IgD-negative memory B cell (primary cell): Measurements from ENCODE around the gene IZUMO1. TPM values are rescaled to one million over a fixed set of nuclear protein-coding genes. Genes with fewer than 3 reads are reported as not detected.
"Not testable (repeated sequence)": the region's sequence is repeated elsewhere in the genome, so short reads cannot be mapped to it uniquely, and the experiment has no call there.

Experiments
- H3K27ac Mint-ChIP-seq, 3 donors: one replicate each; pipeline ENCODE4 v1.8.0; 2020 to 2022; ENCODE audit warnings: mild to moderate bottlenecking in 3 of 3, mixed read lengths in 3 of 3, moderate library complexity in 1 of 3
- H3K27me3 Mint-ChIP-seq: one replicate; pipeline ENCODE4 v1.8.0; 2021; ENCODE audit warnings: mixed read lengths
- H3K36me3 Mint-ChIP-seq: one replicate; pipeline ENCODE4 v1.8.0; 2020; ENCODE audit warnings: mild to moderate bottlenecking, mixed read lengths
- H3K4me1 Mint-ChIP-seq, 3 donors: one replicate each; pipeline ENCODE4 v1.8.0; 2020 to 2022; ENCODE audit warnings: mixed read lengths in 3 of 3, mild to moderate bottlenecking in 1 of 3
- H3K4me3 Mint-ChIP-seq, 4 donors: one replicate each; pipeline ENCODE4 v1.8.0; 2020 to 2022; ENCODE audit warnings: mild to moderate bottlenecking in 4 of 4, mixed read lengths in 4 of 4, moderate library complexity in 3 of 4
- H3K9me3 Mint-ChIP-seq, 3 donors: one replicate each; pipeline ENCODE4 v1.8.0; 2020 to 2021; ENCODE audit warnings: mixed read lengths in 3 of 3, mild to moderate bottlenecking in 1 of 3
- polyA plus RNA-seq: library from polyadenylated mRNA; unstranded; fragments of 300-500 nt; fragmentation: Illumina TruSeq; gene quantifications from one replicate; pipeline ENCODE4 v1.2.3, GENCODE V29; 2021

Gene IZUMO1
- polyA plus RNA-seq = not detected

DNA sequence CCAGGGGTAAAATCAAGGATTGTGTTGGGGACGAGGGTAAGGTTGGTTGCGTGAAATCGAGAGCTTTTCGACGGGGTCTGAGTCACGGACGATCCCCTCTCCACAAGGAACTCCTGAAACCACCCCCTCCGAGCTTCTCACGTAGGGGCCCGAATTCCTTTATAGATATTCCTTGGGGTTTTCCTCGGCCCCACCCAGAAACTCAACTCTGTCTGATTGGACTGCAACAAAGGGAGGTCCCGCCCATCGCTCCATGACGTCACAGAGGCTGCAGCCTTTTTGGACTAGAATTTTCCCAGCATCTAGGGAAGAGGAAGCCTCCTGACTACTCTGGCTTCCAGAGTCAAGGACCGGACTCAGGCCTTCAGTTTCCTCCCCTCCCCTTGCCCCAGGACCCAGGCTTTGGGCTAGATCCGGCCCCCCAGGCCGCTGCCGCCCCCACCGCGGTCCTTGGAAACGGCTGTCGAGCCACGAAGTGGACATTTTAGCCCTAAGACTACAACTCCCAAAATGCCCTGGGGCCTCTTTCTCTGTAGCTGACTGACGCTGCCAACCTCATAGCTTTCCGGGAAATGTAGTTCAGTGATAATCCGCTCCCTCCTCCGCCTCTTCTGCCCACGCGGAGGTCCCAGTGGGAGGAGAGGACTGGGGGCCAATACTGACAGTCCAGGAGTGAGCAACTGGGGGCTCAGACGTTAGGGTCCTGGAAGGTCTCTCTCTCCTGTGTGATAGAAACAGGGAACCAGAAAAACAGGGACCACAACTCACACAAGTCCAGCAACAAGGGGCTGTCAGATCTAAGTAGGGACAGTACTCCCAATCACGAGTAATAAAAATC lies at the start of gene IZUMO1:
Gene IZUMO1 (minus strand): TSS at position 172 of the 838 bp plus-strand sequence. CDS start 1,050 bp downstream, outside the sequence.
- Mint-ChIP-seq H3K9me3 (peaks cover 0 to 2% (median 0%) of the 10 kb centered on the region in 3 donors), H3K27me3 (peaks cover 22% of the 10 kb centered on the region), H3K36me3 (no peaks in the 10 kb centered on the region), H3K27ac (peak within 1 kb of the TSS in 1 of 3 donors; percentile 47), H3K4me3 (peak within 1 kb of the TSS in 2 of 4 donors; percentile 43 to 76), H3K4me1 (peaks cover 0 to 2% (median under 1%) of the 10 kb centered on the region in 3 donors)

DNA sequence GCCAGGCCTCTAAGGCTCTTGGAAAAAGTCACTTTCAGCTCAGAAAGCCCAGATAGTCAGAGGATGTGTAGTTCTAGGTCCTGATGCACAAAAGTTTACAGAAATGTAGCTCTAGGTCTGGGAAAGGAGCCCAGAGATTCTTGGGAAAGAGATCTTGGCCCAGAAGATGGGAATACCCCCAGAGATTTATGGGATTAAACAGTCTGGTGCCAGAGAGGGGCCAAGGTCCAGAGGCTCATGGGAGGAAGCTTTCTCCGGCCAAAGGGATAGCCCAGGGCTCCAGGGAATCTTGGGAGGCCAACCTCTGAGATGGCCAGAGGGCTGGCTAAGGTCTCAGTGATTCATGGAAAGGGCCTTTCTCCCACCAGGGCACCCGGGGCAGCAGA lies 49.0 kb upstream of the IZUMO1 start:
- H3K27ac Mint-ChIP-seq = peak overlapping the region; percentile 23 to 95 (median 93)
- peak overlapping the region in 2 of 4 donors; percentile 68 to 96 for H3K4me3 Mint-ChIP-seq
- H3K4me1 Mint-ChIP-seq = peaks cover 5 to 6% (median 5%) of the 10 kb centered on the region in 3 donors
- no peaks in the 10 kb centered on the region for H3K36me3 Mint-ChIP-seq
- H3K9me3 Mint-ChIP-seq = no peaks in the 10 kb centered on the region
- H3K27me3 Mint-ChIP-seq = no peaks in the 10 kb centered on the region

DNA sequence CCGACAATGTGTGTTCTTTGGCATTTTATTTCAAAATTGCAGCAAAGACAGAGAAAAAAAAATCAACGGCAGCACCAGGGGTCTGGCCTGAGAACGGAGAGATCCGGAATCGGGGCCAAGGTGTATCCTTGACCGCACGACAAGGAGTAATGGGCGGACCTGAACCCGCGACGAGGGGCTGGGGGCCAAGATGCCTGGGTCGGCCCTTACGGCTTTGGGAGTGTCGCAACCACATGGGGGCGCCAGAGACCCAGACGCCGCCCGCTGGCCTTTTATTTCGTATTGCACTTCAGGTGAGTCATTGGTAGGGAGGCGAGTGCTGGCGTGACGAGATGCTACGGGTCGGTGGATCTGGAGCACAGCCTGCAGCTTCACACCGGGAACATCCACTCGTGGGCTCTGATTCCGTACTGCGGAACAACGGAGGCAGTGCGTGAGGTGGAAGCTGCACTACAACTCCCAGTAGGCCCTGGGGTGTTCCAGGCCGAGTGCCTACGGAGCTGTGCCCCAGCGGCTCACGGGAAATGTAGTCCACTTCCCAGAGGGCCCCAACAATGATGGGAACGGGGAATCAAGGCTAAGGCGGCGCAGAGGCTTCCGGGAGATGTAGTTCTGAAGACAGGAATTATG lies 48.5 kb upstream of the IZUMO1 start:
- Mint-ChIP-seq H3K36me3 (no peaks in the 10 kb centered on the region), H3K4me3 (peak overlapping the region; percentile 68 to 99 (median 96)), H3K27me3 (no peaks in the 10 kb centered on the region), H3K4me1 (peaks cover 5 to 6% (median 5%) of the 10 kb centered on the region in 3 donors), H3K27ac (peak overlapping the region; percentile 23 to 95 (median 93)), H3K9me3 (no peaks in the 10 kb centered on the region)

DNA sequence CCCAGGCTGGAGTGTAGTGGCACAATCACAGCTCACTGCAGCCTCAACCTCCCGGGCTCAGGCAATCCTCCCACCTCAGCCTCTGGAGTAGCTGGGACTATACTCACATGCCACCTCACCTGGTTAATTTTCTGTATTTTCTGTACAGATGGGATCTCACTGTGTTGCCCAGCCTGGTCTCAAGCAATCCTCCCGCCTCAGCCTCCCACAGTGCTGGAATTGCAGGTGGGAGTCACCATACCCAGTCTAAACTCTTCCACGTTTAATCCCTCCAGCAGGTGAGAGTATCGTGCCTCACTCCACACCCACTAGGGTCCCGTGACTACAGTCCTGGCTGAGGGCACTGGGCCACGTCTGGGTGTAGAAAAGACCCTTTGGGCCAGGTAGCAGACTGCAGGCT lies 47.6 kb upstream of the IZUMO1 start:
- H3K27me3 Mint-ChIP-seq = no peaks in the 10 kb centered on the region
- H3K36me3 Mint-ChIP-seq = no peaks in the 10 kb centered on the region
- peaks cover 5 to 6% (median 5%) of the 10 kb centered on the region in 3 donors for H3K4me1 Mint-ChIP-seq
- peak overlapping the region in 1 of 4 donors; percentile 96 for H3K4me3 Mint-ChIP-seq
- H3K27ac Mint-ChIP-seq = no peak overlapping the region
- H3K9me3 Mint-ChIP-seq = no peaks in the 10 kb centered on the region

DNA sequence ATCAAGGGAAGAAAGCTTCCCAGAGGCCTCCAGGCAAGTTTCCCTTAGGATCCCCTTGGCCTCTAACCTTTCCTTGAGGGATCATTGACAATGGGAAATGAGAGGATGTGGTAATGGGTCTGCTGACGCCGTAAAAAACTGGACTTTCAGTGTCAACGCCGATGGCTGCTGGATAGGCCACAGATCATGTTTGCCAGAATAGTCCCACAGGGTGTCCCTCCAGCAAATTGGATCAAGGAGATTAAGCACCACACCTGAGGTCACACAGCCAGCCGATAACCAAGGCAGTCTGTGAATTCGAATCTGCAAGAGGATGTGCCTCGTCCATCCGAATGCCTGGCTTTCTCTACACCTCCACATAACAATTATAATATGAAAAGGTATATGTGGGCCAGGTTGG lies 46.6 kb upstream of the IZUMO1 start:
- H3K4me1 Mint-ChIP-seq = peaks cover 5 to 6% (median 5%) of the 10 kb centered on the region in 3 donors
- peak overlapping the region in 1 of 4 donors; percentile 27 for H3K4me3 Mint-ChIP-seq
- no peaks in the 10 kb centered on the region for H3K36me3 Mint-ChIP-seq
- no peaks in the 10 kb centered on the region for H3K9me3 Mint-ChIP-seq
- no peaks in the 10 kb centered on the region for H3K27me3 Mint-ChIP-seq
- peak overlapping the region in 1 of 3 donors; percentile 53 for H3K27ac Mint-ChIP-seq

DNA sequence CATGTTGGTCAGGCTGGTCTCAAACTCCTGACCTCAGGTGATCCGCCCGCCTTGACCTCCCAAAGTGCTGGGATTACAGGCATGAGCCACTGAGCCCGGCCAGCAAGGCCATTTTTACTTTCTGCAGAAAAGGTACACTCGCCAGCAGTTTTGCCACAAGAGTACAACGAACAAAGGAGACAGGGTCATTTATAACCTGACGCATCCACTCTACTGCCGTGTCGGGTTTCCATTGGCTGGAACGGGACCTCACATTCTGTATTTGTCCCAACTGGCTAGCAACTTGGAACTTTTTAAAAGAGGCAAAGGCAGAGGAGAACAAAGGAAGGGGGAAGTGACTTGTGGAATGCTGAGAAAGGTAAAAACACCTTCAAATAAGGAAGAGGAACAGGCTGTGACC lies 40.6 kb upstream of the IZUMO1 start:
- H3K9me3 Mint-ChIP-seq, H3K27me3 Mint-ChIP-seq, H3K27ac Mint-ChIP-seq, H3K4me3 Mint-ChIP-seq, H3K4me1 Mint-ChIP-seq, H3K36me3 Mint-ChIP-seq: not testable (repeated sequence)

DNA sequence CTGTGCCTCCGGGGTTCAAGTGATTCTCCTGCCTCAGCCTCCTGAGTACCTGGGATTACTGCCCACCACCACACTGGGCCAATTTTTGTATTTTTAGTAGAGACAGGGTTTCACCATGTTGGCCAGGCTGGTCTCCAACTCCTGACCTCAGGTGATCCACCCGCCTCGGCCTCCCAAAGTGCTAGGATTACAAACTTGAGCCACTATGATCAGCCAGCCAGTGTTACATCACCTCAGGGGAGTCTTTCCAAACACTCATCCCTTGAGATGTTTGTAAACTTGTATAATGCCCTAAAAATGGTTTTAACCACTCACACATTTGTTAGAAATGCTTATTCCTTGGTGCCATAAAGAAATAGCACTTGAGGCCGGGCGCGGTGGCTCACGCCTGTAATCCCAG lies 39.7 kb upstream of the IZUMO1 start:
- not testable (repeated sequence) for H3K9me3 Mint-ChIP-seq, H3K4me1 Mint-ChIP-seq, H3K36me3 Mint-ChIP-seq, H3K4me3 Mint-ChIP-seq, H3K27ac Mint-ChIP-seq, H3K27me3 Mint-ChIP-seq

DNA sequence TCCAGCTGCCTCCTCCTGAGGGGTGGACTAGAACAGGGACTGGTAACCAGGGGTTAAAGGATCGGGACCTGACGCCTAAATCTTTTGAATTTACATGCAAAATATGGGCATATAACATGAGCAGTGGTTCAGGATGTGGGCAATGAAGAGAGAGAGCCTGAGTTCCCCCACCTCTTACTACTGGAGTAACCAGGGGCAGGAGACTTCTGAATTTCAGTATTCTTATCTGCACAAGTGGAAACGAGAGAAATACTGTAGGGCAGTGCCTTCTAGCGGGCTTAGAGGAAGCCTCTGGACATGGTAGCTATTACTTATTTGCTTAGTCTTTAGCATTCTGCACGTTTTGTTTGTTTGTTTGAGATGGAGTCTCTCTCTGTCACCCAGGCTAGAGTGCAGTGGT lies 37.8 kb upstream of the IZUMO1 start:
- Mint-ChIP-seq H3K36me3 (peaks cover 2% of the 10 kb centered on the region), H3K9me3 (no peaks in the 10 kb centered on the region), H3K27me3 (peaks cover 2% of the 10 kb centered on the region), H3K27ac (no peak overlapping the region), H3K4me3 (no peak overlapping the region), H3K4me1 (peaks cover 9 to 15% (median 14%) of the 10 kb centered on the region in 3 donors)

DNA sequence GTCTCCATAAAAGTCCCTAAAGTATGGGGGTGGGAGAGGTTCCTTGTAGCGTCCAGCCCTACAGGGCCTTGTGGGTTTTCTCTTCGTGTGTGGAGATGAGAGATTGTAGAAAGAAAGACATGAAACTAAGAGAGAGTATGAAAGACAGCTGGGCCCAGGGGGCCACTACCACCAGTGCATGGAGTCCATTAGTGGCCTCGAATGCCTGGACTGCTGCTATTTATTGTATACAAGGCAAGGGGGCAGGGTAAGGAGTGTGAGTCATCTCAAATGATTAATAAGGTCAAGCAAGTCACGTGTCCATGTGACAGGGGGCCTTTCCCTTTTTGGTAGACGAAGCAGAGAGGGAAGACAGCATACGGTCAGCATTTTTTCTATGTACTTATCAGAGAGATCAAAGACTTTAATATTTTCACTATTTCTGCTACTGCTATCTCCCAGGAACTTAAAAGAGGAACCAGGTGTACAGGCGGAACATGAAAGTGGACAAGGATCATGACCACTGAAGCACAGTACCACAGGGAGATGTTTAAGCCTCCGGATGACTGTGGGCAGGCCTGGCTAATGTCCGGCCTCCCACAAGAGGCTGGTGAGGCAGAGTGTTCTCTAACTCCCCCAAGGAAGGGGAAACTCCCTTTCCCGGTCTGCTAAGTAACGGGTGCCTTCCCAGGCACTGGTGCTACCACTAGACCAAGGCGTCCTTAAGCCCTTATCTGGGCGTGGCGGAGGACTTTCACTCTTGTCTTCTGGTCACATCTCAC lies 34.1 kb upstream of the IZUMO1 start:
- H3K9me3 Mint-ChIP-seq = no peaks in the 10 kb centered on the region
- peak overlapping the region in 1 of 3 donors; percentile 7 for H3K27ac Mint-ChIP-seq
- no peak overlapping the region for H3K4me3 Mint-ChIP-seq
- H3K4me1 Mint-ChIP-seq = peaks cover 9 to 13% (median 11%) of the 10 kb centered on the region in 3 donors
- H3K36me3 Mint-ChIP-seq = peaks cover 2% of the 10 kb centered on the region
- H3K27me3 Mint-ChIP-seq = peaks cover 2% of the 10 kb centered on the region

DNA sequence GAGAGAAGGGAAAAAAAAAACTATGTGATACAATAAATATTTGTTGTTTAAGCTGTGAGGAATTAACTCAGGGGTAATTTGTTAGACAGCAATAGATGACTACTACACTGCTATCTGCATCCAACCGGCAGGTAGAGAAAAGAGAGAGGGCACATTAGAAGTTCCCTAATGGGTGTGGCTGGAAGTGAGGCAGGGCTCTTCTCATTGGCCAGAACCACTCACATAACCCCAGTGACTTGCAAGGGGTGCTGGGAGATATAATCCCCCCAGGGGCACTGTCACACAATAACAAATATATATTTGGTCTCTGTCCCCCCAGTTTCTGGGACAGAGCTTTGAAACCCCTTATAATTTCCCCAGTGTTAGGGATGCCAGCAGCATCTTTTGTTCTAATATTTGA lies 32.9 kb upstream of the IZUMO1 start:
- Mint-ChIP-seq H3K4me1 (peaks cover 9 to 13% (median 11%) of the 10 kb centered on the region in 3 donors), H3K9me3 (no peaks in the 10 kb centered on the region), H3K27me3 (peaks cover 2% of the 10 kb centered on the region), H3K36me3 (peaks cover 2% of the 10 kb centered on the region), H3K27ac (no peak overlapping the region), H3K4me3 (no peak overlapping the region)

DNA sequence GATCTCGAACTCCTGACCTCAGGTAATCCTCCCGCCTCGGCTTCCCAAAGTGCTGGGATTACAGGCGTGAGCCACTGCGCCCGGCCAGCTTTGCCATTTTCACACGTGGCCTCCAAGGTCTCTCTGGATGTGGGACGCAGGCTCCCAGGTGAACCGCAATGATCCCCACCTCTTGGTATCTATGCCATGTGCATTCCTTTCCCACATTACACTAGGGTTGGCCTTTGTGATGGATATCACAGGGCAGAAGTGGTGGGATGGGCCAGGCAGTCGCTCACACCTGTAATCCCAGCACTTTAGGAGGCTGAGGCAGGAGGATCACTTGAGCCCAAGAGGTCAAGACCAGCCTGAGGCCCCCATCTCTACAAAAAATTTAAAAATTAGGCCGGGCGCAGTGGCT lies 31.0 kb upstream of the IZUMO1 start:
- H3K4me3 Mint-ChIP-seq = no peak overlapping the region
- H3K36me3 Mint-ChIP-seq = peaks cover 2% of the 10 kb centered on the region
- peaks cover under 1% of the 10 kb centered on the region for H3K27me3 Mint-ChIP-seq
- H3K4me1 Mint-ChIP-seq = peaks cover 9 to 13% (median 11%) of the 10 kb centered on the region in 3 donors
- H3K9me3 Mint-ChIP-seq = no peaks in the 10 kb centered on the region
- no peak overlapping the region for H3K27ac Mint-ChIP-seq

DNA sequence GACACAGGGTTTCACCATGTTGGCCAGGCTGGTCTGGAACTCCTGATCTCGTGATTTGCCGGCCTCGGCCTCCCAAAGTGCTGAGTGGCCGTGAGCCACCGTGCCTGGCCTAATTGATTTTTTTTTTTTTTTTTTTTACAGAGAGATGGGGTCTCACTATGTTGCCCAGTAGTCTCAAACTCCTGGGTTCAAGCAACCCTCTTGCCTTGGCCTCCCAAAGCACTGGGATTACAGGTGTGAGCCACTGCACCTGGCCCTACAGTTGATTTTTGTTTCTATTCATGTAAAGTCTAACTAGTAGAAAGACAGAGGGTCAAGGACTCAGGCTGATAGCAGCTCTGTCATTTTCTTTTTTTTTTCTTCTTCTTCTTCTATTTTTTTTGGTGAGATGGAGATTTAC lies 30.4 kb upstream of the IZUMO1 start:
- H3K27ac Mint-ChIP-seq = no peak overlapping the region

DNA sequence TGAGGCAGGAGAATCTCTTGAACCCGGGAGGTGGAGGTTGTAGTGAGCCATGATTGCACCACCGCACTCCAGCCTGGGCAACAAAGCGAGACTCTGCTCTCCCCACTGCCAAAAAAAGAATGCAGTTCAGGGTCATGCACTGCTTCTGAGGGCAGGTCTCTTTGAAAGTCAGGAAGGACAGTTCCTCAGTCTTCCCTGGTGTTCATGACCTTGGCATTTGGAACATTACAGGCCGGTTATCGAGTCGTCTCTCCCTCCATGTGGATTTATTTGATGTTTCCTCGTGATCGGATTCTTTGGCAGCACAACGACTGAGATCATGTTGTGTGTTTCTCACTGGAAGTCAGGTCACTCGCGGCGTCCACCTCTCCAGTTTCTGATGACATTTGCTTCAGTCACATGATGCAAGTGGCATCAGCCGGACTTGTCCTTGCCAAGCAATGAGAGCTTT lies 25.8 kb upstream of the IZUMO1 start:
- no peaks in the 10 kb centered on the region for H3K4me1 Mint-ChIP-seq
- no peaks in the 10 kb centered on the region for H3K9me3 Mint-ChIP-seq
- H3K4me3 Mint-ChIP-seq = no peak overlapping the region
- H3K27me3 Mint-ChIP-seq = peaks cover 8% of the 10 kb centered on the region
- no peak overlapping the region for H3K27ac Mint-ChIP-seq
- no peaks in the 10 kb centered on the region for H3K36me3 Mint-ChIP-seq

More for the DNA sequence above, 30.4 kb upstream of the IZUMO1 start:
- Mint-ChIP-seq H3K27me3 (peaks cover 1% of the 10 kb centered on the region), H3K9me3 (no peaks in the 10 kb centered on the region), H3K4me1 (peaks cover 5 to 9% (median 8%) of the 10 kb centered on the region in 3 donors), H3K36me3 (no peaks in the 10 kb centered on the region), H3K4me3 (no peak overlapping the region)

DNA sequence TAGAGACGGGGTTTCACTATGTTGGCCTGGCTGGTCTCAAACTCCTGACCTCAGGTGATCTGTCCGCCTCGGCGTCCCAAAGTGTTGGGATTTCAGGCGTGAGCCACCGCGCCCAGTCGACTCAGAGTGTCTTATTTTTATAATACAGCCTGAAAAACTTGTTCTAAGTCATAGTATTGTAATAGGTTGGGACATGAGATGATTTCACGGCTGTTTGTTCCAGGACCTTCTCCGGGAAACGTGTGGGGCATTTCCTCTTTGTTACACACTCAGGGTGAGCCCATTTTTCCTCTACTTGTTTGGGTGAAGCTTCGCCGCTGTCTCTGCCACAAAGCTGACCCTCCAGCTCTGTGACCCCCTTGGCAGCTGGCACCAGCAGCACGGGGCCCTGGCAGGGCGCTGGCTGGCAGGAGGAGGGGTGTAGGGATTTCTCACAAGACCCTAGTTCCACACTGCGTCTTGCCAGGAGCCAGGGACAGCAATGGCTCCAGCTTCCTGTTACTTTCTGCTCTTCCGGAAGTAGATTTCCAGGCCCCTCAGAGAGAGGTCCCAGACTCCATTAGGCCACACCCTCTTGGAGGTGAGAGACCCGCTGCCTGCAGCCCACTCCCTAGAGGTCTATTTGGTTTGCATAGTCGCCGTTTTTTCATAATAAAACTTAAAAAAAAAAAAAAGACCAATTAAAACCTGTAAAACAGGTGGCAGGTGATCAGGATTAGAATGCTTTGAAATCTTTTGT lies 24.2 kb upstream of the IZUMO1 start:
- Mint-ChIP-seq H3K9me3 (no peaks in the 10 kb centered on the region), H3K4me1 (no peaks in the 10 kb centered on the region), H3K36me3 (no peaks in the 10 kb centered on the region), H3K27ac (no peak overlapping the region), H3K27me3 (peaks cover 8% of the 10 kb centered on the region), H3K4me3 (no peak overlapping the region)
